Stimulated activated CD4-positive, alpha-beta T cell treated with anti-CD3 and anti-CD28 coated beads, TNF-alpha, amount 100 ng/mL, for 4 hours (primary cell): ENCODE measurements around the gene CDH4.
"Not testable (repeated sequence)": the region's sequence is repeated elsewhere in the genome, so short reads cannot be mapped to it uniquely, and the experiment has no call there.

Source experiments
- DNase-seq, 3 experiments: peaks; one replicate each; pipeline ENCODE4 v3.0.0-alpha.2; 2020; ENCODE audit warnings: low read depth in 3 of 3

CDH4 gene

DNA sequence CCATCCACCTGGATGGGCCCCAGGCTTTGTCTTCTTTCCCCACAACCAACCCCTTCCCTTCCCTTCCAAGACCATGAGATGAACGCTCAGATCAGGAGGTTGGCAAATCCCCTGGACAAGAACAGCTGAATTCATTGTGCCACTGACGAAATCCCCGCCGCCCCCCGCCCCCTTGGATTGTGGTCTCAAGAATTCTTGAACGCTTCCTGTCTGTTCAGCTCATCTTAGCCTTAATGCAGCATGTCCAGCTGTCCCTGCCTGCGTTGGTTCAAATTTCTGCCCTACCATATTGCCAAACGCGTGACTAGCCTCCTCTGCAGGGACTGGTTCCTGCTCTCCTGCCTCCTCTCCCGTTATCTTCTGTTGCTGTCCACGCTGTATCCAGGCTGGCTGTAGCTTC is 133.2 kb downstream of the CDH4 start:
- no peak for DNase-seq

DNA sequence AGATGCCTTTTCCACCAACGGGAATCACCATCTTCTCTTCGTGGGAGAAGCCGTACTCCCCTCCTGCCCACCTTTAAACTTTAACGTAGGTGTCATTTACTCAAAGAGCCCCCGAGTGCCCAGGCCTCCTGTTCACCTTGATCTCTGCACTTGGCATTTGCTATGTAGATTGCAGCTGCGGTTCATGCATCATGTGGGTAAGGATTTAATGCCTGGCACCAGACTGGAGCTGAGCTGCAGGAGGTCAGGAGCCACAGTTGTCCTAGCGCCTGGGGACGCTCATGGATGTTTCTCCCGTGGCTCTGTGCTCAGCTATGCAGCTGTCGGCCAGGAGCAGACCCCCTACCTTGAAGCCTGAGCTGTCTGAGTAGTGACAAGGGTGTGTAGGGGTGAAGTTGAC is 133.7 kb downstream of the CDH4 start:
- DNase-seq: no peak

DNA sequence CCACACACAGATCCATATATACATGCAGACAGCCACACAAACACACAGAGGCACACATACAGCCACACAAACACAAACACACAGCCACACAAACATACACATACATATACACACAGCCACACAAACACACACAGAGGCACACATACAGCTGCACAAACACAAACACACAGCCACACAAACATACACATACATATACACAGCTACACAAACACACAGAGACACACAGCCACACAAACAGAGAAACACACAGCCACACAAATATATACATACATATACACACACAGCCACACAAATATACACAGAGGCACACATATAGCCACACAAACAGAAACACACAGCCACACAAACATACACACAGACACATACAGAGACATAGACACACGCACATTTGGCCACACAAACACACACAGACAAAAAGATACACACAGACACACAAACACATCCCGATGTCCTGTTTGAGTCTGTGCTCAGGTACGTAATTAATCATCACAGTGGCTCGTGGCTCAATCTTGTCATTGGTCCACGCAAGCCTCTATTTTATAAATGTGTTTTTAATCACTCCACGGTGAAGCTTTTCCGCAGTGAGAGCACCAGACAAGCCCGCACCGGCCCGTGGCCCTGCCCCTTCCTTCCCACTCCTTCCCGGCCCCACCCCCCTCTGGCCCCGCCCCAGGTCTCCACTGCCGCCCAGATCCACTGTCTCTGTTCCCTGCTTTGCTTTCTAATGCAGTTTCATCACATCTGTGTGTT is 135.3 kb downstream of the CDH4 start:
- DNase-seq: no peak

DNA sequence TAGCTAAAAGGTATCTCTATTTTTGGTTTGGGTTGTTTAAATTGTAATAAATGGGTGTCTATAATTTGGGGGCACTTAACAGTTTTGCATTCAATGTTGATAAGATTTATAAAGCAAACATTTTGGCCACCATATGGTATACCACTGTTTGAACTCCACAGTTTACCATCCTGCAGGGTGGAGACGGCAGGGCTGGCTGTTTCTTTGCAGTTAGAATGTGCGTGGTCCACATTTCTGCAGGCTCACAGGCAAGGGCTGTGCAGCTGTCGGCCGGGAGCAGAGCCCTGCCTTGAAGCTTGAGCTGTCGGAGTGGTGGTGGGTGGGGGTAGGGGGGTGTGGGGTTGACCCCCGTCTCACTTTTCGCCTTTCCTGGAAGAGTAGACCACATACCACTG is 135.9 kb downstream of the CDH4 start:
- DNase-seq: no peak

DNA sequence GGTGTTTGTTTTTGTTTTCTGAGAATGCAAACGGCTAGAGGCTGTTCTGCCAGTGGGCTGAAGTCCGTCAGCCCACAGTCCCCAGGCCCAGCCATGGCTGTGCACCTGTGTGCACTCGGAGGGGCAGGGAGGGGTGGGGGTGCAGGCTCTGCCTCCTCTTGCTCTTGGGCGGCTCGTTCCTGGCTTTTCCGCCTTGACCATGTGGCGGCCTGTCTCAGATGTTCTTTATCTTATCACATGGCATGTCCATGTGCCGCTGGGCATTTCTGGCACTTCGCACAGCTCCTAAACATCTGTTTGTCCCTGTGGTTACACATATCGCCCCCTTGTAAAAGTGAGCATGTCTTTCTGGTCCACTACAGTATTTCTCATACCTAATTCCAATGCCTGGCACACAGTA is 137.0 kb downstream of the CDH4 start:
- DNase-seq: no peak

DNA sequence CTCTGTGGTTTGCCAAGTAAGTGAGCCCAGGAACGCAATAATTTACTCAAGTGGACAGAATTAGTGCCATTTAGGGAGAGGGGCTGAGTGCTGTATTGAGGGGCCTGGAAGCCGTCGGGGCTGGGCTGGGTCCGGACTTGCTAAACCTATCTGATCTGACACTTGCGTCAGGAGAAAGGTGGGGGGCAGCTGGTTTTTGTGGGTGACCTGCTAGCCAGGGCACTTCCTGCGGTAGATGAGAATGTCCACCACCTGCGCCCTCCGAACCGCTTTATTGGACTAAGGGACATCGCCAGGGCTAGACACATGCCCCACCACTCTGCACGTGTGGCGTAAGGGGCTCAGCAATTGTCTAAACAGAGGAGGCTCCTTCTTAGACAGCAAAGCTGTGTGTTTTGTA is 139.1 kb downstream of the CDH4 start:
- DNase-seq: no peak

DNA sequence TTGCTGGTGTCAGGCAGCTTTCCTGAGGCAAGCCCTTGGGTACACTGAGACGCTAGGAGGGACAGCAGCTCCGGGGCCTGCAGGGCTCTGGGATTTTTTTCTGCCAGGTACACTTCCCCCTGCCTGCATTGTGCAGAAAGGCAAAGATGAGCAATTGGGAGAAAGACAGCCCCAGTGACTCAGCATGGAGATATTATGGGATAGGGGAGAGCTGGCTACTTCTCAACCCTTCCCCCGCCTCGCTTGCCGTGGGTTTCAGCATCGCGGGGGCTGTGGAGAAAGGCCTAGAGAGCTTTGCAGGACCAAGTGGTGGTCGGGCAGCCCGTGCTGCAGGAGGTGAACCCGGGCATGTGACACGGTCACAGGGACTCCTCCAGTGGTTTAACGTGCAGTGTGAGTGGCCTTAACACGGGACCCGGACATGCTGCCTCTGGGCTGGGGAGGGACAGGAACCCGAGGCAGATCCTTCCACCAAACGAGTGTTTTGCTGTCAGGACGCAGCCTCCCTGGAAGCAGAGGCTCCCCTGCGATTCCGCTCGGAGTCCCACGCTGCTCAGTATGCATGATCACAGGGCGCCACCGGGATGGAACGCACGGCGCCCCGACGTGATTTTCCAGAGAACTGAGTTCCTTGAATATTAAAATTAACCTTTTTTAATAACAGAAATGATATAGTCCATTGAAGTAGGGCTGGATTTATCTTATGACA is 139.9 kb downstream of the CDH4 start:
- no peak for DNase-seq

DNA sequence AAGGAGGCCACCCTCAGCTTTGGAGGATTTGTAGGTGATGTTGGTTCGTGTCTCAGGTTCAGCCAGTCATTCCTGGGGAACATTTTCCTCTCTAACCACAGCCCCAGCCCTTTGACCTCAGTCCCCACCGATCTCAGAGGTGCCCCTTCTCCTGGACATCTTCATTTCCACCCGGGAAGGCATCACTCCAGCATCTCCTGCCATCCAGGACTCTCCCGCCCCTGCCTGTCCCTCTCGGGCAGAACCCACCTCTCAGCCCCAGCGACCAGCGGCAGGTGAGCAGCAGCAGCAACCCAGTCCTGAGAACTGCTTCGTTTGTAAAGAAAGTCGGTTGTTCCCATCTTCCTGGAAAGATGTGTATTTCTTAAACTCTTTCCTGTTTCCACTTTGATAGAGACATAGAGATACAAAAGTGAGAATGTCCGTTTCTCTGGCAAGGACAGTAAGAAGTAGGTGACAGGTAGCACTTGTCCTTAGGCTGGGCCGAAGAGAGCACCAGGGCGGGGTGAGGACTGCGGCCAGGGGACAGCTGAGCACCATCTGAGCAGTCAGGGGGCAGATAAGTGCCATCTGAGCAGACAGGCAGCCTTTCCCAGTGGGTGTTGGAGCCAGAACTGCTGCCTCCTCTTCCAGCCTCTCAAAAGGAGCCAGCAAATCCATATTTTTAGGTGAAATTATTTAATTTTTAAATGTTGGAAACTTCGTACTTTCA is 142.2 kb downstream of the CDH4 start:
- DNase-seq: no peak

DNA sequence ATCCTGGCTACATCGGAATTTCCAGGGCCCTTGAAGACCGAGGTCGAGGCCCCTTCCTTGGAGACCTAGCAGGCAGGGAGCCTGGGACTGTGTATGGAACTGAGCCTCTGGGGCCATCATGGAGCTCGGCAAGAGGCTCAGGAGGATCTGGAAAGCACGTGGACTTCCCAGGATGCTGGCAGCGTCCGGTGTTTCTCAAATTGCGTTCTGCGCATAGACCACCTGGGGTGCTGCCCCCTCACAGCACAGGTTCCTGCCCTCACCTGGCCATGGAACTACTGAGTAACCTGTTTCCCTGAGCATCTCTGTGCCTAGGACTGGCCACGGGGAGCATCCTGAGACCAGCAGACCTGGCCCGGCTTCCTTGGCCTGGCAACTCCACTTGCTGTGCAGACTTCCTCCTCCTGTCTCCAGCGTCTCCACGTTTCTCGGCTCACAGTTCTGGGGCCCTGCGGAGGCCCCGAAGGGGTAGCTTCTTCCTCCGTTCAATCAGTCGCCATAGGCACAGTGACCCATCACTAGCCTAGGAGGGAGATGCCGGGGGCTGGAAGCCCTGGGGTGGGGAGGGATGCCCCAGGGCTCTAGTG is 144.3 kb downstream of the CDH4 start:
- no peak for DNase-seq

DNA sequence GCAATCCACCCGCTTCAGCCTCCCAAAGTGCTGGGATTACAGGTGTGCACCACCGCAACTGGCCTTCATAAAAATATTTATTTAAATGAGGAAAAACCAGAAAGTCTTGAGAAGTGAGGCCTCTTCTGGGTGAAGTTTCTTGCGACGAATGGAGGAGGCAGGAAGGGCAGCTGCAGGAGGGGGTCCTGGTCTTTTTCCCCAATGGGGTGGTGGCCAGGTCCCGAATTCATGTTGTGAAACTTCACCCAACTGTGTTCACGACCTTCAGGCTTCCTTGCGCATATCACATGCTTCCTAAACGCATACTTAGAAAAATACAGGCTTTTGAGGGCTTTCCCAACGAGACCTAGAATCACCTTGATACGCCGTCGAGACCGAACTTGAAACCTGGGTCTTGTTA is 145.1 kb downstream of the CDH4 start:
- DNase-seq: no peak

DNA sequence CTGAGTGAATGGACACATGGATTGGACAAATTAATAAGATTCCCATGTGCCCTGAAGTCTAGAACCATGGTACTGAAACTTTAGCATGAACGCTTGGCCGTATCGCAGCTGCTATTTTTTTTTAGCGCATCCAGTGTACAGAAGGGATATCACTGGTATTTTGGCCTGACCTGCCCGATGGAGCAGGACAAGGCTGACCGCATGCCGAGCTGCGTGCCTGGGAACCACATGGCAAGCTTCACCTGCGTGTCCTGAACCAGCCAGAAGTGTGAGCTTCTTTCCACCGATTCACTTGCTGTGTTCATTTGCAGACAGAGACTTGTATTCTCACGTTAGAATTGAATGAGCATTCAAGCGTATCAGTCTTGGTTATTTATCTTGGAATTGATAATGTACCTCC is 145.7 kb downstream of the CDH4 start:
- no peak for DNase-seq

DNA sequence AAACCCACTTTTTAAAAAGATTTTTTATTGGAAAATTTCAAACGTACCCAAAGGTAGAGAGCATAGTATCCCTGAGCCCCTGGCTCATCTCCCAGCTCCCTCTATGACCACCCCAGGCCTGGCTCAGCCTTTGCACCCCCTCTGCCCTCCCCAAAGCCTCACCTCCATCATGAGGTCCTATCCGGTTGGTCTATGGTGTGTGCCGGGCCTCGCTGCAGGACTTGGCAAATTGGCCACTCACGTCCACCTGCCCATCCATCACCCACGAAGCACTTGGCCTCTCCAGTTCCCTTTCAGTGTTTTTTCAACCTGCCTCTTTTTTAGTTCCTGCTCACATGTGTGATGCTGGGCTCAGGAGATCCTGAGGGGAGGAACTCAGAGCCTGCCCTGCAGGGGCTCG is 147.4 kb downstream of the CDH4 start:
- DNase-seq: no peak

DNA sequence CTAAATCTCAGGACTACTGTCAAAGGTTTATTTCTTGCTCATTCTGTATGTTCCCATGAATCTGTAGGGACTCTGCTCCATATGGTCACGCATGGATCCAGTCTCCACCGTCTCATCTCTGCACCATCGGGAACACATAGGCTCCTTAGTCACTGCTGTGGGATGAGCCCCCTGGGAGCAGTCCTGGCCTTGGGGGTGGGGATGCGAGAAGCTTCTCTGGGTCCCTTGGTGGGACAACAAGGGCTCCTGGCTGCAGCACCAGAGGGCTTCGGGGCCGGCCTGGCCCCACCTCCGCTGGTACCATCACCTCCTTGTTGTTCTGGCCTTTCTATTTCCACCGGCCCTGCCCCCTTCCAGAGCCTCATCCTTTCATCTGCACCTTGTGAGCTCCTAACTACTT is 148.4 kb downstream of the CDH4 start:
- no peak for DNase-seq

DNA sequence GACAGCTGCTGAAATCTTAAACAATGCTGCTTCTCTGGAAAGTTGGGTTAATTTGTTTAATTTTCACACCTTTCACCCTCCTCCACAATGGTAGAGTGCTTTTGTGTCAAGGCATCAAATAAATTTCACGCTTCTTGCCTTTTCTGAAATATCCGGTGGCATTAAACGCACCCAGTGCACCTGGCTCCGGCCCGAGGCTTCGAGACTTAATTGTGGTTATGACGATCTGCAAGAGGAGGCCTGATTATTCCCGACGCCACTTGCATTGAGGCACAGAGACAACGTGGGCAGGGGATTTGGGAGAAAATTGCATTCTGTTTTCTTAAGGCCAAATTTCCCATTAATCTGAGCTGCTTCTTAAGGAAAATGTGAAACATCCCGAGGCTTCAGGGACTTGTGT is 152.2 kb downstream of the CDH4 start:
- no peak for DNase-seq

DNA sequence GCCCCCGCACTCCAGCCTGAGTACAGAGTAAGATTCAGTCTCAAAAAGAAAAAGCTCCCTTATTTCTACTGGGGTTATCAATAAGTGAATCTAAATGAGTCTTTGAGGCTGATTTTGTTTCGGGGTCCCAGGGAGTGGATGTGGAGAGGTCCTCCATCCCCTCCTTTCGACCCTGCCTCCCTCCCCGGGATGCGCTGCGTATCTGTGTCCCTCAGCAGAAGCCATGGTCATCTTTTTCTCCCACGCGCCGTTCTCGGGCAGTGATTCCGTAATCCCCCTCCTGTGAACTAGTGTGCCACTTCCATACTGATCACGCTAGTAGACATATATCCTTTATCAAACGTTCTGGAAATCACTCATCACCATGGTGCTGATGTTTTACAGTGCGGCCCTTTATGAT is 152.9 kb downstream of the CDH4 start:
- no peak for DNase-seq

DNA sequence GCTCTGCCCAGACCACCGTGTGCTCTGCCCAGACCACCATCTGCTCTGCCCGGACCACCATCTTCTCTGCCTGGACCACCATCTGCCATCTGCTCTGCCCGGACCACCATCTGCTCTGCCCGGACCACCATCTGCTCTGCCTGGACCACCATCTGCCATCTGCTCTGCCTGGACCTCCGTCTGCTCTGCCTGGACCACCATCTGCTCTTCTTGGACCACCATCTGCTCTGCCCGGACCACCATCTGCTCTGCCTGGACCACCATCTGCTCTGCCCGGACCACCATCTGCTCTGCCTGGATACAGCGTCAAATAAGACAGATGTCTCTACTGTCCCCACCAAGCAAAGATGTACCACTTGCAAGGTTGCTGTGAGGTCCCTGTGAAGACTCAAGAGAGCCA is 154.7 kb downstream of the CDH4 start:
- not testable (repeated sequence) for DNase-seq

DNA sequence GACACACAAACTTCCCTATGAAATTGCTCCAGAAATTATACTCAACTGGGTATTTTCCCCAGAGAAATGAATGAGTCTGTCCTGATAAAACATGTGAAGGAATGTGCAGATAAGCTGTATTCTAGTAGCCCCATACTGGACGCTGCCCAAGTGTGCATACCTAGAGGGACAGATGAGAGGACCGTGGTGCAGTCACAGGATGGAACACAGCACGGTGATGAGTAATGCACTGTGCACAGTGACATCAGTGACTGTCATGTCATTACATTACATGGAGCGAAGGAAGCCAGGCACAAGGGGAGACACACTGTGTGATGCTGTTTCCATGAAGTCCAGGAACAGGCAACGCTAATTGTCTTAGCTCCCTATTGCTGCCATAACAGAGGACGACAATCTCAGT is 155.5 kb downstream of the CDH4 start:
- no peak for DNase-seq

DNA sequence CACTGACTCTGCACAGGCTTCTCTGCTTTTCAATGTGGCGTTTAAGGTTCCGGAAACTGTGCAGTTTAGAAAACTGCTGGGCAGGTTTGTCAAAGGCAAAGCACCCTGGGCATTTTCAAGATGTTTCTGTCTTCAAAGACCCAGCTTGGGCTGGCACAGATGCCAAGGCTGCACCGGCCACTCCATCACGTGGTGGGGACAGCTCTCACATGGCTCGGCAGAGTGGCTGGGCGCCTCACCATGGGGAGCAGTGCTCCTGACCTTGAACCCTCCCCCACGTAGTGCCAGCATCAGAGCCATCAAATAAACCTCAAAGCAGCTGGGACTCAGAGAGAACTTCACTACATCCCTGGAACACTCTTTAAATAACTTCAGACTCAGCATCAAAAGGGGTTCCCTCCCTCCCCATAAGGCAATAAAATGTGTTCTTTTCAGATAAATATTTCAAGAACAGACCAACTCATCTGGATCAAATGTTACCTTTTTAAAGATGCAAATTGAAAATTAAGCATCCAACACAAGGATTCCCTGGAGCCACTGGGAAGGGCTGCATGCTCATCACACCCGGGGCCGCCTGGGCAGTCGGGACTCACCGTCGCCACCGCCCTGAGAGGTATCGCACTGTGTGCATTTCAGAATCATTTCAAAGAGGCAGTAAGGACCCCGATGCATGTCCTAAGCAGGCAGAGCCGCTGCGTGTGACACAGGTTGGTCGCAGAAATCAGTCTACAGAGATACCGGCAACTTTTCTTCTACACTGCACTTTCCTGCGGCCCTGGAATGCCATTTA is 157.1 kb downstream of the CDH4 start:
- DNase-seq: no peak

DNA sequence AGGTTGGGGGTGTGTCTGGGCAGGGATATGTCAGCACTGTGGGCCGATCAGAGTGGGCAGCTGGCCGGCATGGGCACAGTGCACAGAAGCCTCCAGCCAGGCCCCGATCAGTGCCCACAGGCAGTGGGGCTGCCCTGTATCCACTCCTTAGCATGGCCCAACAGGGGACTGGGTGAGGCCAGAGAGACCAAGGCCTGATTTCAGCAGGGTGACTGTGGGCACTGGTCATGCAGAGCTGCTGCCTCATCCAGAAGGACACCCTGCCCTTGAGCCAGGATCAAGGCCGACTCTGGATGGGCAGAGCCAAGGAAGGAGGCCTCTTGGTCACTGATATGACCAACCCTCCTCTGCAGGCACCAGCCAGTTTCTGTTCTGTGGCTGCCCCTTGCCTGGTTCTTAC is 159.7 kb downstream of the CDH4 start:
- DNase-seq: no peak

DNA sequence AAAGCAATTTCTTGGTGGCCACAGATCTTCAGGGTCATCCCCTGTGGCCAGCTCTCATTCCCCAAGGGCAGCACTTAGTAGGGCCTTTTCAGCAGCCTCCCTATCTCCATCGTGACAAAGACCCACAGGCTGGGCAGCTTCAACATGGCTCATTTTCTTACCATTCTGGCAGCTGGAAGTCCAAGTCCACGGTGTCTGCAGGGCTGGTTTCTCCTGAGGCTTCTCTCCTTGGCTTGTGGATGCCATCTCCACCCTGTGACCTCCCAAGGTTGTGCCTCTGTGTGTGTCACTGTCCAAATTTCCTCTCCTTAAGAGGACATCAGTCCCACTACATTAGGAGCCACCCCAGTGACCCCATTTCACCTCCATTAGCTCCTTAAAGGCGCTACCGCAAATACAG is 161.7 kb downstream of the CDH4 start:
- DNase-seq: no peak

DNA sequence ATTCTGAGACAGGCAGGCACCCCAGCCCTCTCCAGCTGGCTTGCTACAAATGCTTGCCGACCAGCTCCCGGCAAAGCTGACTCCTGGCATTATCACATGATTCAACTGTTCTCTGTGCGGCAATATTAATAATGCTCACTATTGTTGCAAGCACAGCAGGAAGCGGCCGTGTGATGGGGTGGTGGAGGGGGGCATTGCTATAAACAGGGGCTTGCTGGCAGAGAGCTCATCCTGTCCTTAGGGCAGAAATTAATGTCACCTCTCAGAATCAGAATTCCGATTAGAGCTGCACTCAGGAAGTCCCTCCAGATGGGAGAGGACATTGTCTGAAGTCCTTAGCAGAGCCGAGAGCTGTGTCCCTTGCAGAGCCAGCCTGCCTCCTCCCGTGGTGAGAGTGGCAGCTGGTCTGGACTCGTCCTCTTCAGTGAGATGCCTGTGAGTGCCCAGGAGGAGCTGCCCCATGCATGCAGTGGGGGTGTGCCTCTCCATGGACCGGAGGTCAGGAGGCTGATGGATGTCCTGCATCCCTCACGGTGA is 162.5 kb downstream of the CDH4 start:
- DNase-seq: no peak

DNA sequence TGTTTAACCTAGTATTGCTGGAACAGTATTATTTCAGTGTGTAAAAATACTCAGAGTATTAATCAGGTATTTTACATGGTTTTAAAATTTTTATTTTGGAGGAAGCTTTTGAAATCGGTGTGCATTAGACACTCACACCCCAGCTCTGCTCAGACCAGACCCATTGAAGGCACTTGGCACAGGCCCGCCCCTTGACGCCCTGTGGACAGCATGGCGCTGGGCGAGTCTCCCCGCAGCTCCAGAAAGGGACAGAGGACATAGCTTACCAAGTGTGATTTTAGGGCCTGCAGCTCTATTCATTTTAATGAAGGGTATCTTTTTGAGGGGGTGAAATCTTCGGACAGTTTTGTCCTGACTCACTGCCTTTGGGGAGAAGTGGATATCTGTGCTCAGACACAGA is 164.5 kb downstream of the CDH4 start:
- DNase-seq: no peak
